Gastrocnemius medialis (tissue), 4 donors: ENCODE data around the gene CAMK2D.

Experiments used
- CTCF ChIP-seq, 5 experiments: fragments of 450-650 bp in 3 of 5; fragments of 200-600 bp in 2 of 5; sonication (generic) in 2 of 5; IDR thresholded peaks in 4 of 5; conservative IDR thresholded peaks in 1 of 5; 1 replicate in 4 of 5; 2 replicates in 1 of 5; pipeline ENCODE4 v1.5.1; 2016 to 2019; ENCODE audit warnings: antibody characterized with exemption in 5 of 5, mild to moderate bottlenecking in 3 of 5, moderate library complexity in 3 of 5
- POLR2A ChIP-seq, 2 donors: fragments of 450-650 bp; IDR thresholded peaks; one replicate each; pipeline ENCODE4 v1.6.1; 2017; ENCODE audit warnings: antibody characterized with exemption in 2 of 2, mild to moderate bottlenecking in 2 of 2, moderate library complexity in 2 of 2

DNA sequence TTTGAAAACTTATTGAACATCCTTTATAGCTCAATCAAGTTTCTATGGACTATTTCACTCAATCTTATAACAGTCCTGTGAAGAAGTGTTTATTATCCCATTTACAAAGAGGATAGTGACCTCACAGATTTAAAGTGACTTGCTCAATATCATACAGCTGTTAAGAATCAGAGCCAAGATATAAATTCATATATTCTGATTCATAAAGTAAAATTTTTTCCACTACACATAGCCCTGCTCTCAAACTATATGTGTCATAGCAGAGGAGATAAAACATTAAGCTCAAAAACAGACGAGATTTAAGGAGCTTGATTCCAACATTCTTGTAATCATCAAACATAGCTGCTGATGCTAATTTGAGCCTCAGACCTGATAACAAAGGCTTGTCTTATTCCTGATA lies 226.8 kb downstream of the CAMK2D start:
- TF ChIP-seq CTCF (IDR thresholded peaks at IDR 0.05 in 4 of 5, conservative IDR thresholded peaks at IDR 0.05 in 1 of 5) (no peak), POLR2A (IDR thresholded peaks at IDR 0.05) (no peak)
